ENCODE data around the gene AP1M1.

- TF ChIP-seq CTCF (IDR thresholded peaks at IDR 0.05), result no peak
- no peak for TF ChIP-seq POLR2AphosphoS5 (IDR thresholded peaks at IDR 0.05; ENCODE audit: low read depth, low read length)
- no peak for TF ChIP-seq REST (IDR thresholded peaks at IDR 0.05; ENCODE audit: insufficient read depth in 1 of 2, low read depth in 2 of 2, low read length in 1 of 2)
Measured at GRCh38 chr19:16198370-16198651, 600 bp downstream of the AP1M1 start.

Data from Panc1 (cell line).